Body of pancreas (tissue), 4 donors: ENCODE measurements around the gene EIF3K.
A peak's percentile ranks its signal among the peaks of the same experiment; 100 is the strongest.

ENCODE experiments used
- POLR2A ChIP-seq, 3 donors: fragments of 450-650 bp; IDR thresholded peaks; one replicate each; pipeline ENCODE4 v1.6.1; 2016; ENCODE audit warnings: antibody characterized with exemption in 3 of 3, mild to moderate bottlenecking in 2 of 3
- TF ChIP-seq, protein P1 (sequence below), 7 experiments: fragments of 450-650 bp in 4 of 7; fragments of 200-600 bp in 3 of 7; sonication (generic) in 3 of 7; IDR thresholded peaks; one replicate each; pipeline ENCODE4 v1.5.1; 2016 to 2019; ENCODE audit warnings: antibody characterized with exemption in 7 of 7

DNA sequence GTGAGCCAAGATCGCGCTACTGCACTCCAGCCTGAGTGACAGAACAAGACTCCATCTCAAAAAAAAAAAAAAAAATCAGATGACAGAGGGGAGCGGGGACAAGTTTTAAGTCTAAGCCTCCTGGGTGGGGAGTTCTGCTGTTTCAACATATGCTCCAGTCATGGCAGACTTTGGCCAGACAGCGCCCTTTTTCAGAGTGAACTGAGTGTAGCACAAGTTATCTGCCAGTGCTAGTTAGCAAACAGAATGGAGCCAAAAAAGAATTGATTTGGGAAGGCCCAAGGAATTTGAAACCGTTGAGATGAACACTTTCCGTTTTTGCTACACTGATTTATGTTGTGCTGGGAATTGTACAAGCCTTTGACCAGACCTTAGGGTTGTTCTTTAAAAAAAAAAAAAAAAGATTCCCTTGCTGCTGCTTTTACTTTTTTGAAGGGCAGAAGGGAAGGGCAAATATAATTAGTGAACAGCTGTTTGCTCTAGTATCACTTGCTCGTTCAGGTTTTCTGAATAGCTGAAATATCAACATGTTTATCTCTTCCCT lies 34.1 kb downstream of the EIF3K start:
- TF ChIP-seq, protein P1, sequence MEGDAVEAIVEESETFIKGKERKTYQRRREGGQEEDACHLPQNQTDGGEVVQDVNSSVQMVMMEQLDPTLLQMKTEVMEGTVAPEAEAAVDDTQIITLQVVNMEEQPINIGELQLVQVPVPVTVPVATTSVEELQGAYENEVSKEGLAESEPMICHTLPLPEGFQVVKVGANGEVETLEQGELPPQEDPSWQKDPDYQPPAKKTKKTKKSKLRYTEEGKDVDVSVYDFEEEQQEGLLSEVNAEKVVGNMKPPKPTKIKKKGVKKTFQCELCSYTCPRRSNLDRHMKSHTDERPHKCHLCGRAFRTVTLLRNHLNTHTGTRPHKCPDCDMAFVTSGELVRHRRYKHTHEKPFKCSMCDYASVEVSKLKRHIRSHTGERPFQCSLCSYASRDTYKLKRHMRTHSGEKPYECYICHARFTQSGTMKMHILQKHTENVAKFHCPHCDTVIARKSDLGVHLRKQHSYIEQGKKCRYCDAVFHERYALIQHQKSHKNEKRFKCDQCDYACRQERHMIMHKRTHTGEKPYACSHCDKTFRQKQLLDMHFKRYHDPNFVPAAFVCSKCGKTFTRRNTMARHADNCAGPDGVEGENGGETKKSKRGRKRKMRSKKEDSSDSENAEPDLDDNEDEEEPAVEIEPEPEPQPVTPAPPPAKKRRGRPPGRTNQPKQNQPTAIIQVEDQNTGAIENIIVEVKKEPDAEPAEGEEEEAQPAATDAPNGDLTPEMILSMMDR (IDR thresholded peaks at IDR 0.05): peak in 3 of 7 experiments; percentile 20 to 26 (median 24)
- TF ChIP-seq POLR2A (IDR thresholded peaks at IDR 0.05): peak in 1 of 3 donors; percentile 11
